Hepatocyte (in vitro differentiated cells): ENCODE data around the gene PDE4B. TPM values are rescaled to one million over a fixed set of nuclear protein-coding genes. Genes with fewer than 3 reads are reported as not detected.
A peak's percentile ranks its signal among the peaks of the same experiment; 100 is the strongest.

ENCODE experiments used
- DNase-seq: peaks from one replicate; pipeline ENCODE4 v3.0.0-alpha.2; 2016; ENCODE audit warnings: low spot score
- H2AFZ ChIP-seq: fragments of 200-600 bp; sonication (generic); 2 replicates; pipeline ENCODE4 v1.6.0; 2016; ENCODE audit warnings: antibody characterized with exemption, mild to moderate bottlenecking
- H3K27ac ChIP-seq: fragments of 200-600 bp; sonication (generic); 2 replicates; pipeline ENCODE4 v1.5.1; 2016; ENCODE audit warnings: mild to moderate bottlenecking
- H3K27me3 ChIP-seq: fragments of 200-600 bp; sonication (generic); 2 replicates; pipeline ENCODE4 v1.6.1; 2016
- H3K36me3 ChIP-seq: fragments of 200-600 bp; sonication (generic); replicated peaks from 2 replicates; pipeline ENCODE4 v1.5.1; 2016; ENCODE audit warnings: low read depth; ENCODE audit not compliant: insufficient read depth
- H3K4me1 ChIP-seq: fragments of 200-600 bp; sonication (generic); 2 replicates; pipeline ENCODE4 v1.5.1; 2016; ENCODE audit warnings: mild to moderate bottlenecking, moderate library complexity; ENCODE audit not compliant: insufficient read depth
- H3K4me2 ChIP-seq: fragments of 200-600 bp; sonication (generic); 2 replicates; pipeline ENCODE4 v1.6.0; 2016
- H3K4me3 ChIP-seq: fragments of 200-600 bp; sonication (generic); 2 replicates; pipeline ENCODE4 v1.5.1; 2016; ENCODE audit warnings: mild to moderate bottlenecking
- H3K79me2 ChIP-seq: fragments of 200-600 bp; sonication (generic); 2 replicates; pipeline ENCODE4 v1.6.0; 2017; ENCODE audit warnings: mild to moderate bottlenecking
- H3K9me2 ChIP-seq: fragments of 200-600 bp; sonication (generic); replicated peaks from 2 replicates; pipeline ENCODE4 v1.6.0; 2017; ENCODE audit warnings: mild to moderate bottlenecking; ENCODE audit not compliant: insufficient read depth
- H3K9me3 ChIP-seq: fragments of 200-600 bp; sonication (generic); 2 replicates; pipeline ENCODE4 v1.5.1; 2016; ENCODE audit warnings: low read depth, mild to moderate bottlenecking
- H4K20me1 ChIP-seq: fragments of 200-600 bp; sonication (generic); 2 replicates; pipeline ENCODE4 v1.6.0; 2016; ENCODE audit warnings: mild to moderate bottlenecking; ENCODE audit not compliant: insufficient read depth, poor library complexity, severe bottlenecking
- EZH2 ChIP-seq: fragments of 200-600 bp; sonication (generic); IDR thresholded peaks from 2 replicates; pipeline ENCODE4 v1.6.1; 2016; ENCODE audit warnings: antibody characterized with exemption, mild to moderate bottlenecking, borderline replicate concordance
- EZH2phosphoT487 ChIP-seq: fragments of 200-600 bp; sonication (generic); IDR thresholded peaks from one replicate; pipeline ENCODE4 v1.6.1; 2018; ENCODE audit warnings: antibody characterized with exemption, mild to moderate bottlenecking, low read depth, moderate library complexity; ENCODE audit not compliant: unreplicated experiment, severe bottlenecking
- WGBS: methylation state at CpG from one replicate; pipeline ENCODE4 v1.1.6; 2016; ENCODE audit warnings: low lambda C conversion rate; ENCODE audit errors: missing lambda C conversion rate; 5-methylcytosine and 5-hydroxymethylcytosine counted together
- polyA plus RNA-seq: library from polyadenylated mRNA; unstranded; fragments of >200 nt; fragmentation: Nextera tagmentation; extraction: Ambion mirVana; gene quantifications from 2 replicates; pipeline ENCODE4 v1.2.1, GENCODE V29; 2016
- total RNA-seq: library from RNA; depleted of rRNA; stranded (reverse); fragments of >200 nt; gene quantifications from 2 replicates; pipeline ENCODE4 v1.2.3, GENCODE V29; 2014
- TF ChIP-seq, protein P1 (sequence below): fragments of 200-600 bp; sonication (generic); IDR thresholded peaks from 2 replicates; pipeline ENCODE4 v1.5.1; 2016; ENCODE audit warnings: antibody characterized with exemption, mild to moderate bottlenecking; ENCODE audit not compliant: poor library complexity

PDE4B gene
- total and polyA plus RNA-seq, 2 experiments from 2014 or later = 1.8 to 3.4 TPM

DNA sequence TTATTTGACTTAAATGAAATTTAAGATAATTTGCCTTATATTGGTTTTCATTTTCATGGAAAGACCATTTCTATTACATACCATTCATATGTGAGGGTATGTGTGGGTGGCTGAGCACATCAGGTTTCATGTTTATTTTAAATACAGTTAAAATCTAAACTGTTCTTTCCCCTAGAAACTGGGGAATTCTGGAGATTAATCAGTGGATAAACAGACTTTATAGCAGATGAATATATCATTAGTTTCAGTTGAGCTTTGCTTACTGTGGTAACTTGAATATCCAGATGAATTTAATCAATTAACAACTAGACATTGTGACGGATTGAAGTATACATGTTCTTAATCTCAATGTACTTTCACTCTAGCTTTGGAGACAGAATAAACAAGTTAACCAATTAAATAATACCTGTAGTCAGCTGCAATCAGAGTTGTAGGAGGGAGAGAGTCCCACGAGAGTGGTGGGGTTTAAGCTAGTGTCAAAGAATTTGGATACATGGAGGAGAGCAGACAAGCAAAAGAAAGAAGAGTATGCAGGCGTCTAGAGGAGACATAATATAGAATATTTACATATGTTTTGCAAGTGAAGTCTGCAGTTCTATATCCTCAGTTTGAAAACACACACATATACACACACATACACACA, 97.6 kb downstream of the PDE4B start:
- Histone ChIP-seq H3K27ac (no peak overlapping the region), H4K20me1 (no peaks in the 10 kb centered on the region), H3K4me2 (no peak overlapping the region), H3K9me3 (peaks cover 6% of the 10 kb centered on the region), H3K9me2 (no peaks in the 10 kb centered on the region), H3K36me3 (no peaks in the 10 kb centered on the region), H2AFZ (no peak overlapping the region), H3K79me2 (no peaks in the 10 kb centered on the region), H3K4me3 (no peak overlapping the region), H3K27me3 (no peaks in the 10 kb centered on the region), H3K4me1 (no peaks in the 10 kb centered on the region)
- WGBS = 28% methylated on average over 3 of the region's 3 CpGs
- no peak for TF ChIP-seq EZH2phosphoT487
- no peak for TF ChIP-seq EZH2
- no peak for DNase-seq

DNA sequence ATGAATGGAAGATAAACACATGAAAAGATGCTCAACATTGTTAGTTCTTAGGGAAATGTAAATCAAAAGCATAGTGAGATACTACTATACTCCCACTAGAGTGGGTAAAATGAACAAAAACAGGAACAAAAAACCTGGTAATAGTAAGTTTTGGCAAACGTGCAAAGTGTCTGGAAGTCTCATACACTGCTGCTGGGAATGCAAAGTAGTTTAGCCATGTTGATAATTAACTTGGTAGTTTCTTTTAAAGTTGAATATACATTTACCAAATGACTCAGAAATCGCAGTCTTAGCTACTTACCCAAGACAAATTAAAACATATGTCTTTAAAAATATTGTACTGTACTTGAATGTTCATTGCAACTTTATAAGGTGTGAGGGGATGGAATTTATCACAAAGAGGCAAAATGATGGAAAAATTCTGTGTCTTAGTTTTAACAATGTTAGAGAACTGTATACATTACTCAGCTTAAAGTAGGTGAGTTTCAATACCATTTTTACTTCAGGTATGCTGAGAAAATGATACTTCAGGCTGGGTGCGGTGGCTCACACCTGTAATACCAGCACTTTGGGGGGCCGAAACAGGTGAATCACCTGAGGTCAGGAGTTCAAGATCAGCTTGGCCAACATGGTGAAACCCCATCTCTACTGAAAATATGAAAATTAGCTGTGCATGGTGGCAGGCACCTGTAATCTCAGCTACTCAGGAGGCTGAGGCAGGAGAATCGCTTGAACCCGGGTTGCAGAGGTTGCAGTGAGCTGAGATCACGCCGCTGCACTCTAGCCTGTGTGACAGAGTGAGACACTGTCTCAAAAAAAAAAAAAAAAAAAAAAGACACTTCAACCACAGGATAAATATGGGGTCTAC, 102.3 kb downstream of the PDE4B start:
- H3K9me2 ChIP-seq = no peaks in the 10 kb centered on the region
- H3K9me3 ChIP-seq = no peaks in the 10 kb centered on the region
- no peak overlapping the region for H2AFZ ChIP-seq
- DNase-seq = no peak
- no peaks in the 10 kb centered on the region for H3K27me3 ChIP-seq
- TF ChIP-seq EZH2phosphoT487 = no peak
- H3K36me3 ChIP-seq = no peaks in the 10 kb centered on the region
- peak overlapping the region; percentile 56 for H3K4me2 ChIP-seq
- no peak overlapping the region for H3K4me3 ChIP-seq
- 78% methylated on average over 8 of the region's 8 CpGs for WGBS
- peak overlapping the region; percentile 33 for H3K27ac ChIP-seq
- no peaks in the 10 kb centered on the region for H3K79me2 ChIP-seq
- no peaks in the 10 kb centered on the region for H4K20me1 ChIP-seq
- H3K4me1 ChIP-seq = no peaks in the 10 kb centered on the region

DNA sequence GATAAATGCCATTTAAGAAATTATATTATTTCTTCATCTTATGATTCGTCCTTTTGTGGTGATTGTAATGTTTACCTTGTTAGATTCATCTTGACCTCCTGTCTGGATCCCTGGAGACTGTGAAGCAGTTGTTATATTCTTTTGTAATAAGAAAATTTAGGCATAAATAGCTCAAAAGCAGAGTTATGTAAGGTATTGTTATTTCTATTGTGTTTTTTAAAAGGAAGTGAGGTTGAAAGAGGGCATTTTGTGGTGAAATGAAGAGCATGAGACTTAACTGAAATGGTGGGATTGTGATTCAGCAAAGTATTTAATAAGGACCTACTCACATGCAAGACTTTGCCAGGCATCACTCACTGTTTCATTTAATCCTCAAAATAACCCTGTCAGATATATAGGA, 104.0 kb downstream of the PDE4B start:
- Histone ChIP-seq H3K4me2 (no peak overlapping the region), H3K9me2 (no peaks in the 10 kb centered on the region)

DNA sequence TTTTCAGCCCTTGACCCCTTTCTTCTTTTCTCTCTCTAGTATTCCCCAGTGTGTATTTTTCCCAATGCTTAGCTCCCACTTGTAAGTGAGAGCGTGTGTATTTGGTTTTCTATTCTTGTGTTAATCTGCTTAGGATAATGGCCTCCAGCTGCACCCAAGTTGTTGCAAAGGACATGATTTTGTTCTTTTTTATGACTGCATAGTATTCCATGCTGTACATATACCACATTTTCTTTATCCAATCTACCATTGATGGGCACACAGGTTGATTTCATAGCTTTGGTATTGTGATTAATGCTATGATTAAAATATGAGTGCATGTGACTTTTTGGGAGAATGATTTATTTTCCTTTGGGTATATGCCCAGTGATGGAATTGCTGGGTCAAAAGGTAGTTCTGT, 104.8 kb downstream of the PDE4B start:
- no peak for DNase-seq
- TF ChIP-seq EZH2phosphoT487 (no peak), EZH2 (no peak)
- TF ChIP-seq, protein P1, sequence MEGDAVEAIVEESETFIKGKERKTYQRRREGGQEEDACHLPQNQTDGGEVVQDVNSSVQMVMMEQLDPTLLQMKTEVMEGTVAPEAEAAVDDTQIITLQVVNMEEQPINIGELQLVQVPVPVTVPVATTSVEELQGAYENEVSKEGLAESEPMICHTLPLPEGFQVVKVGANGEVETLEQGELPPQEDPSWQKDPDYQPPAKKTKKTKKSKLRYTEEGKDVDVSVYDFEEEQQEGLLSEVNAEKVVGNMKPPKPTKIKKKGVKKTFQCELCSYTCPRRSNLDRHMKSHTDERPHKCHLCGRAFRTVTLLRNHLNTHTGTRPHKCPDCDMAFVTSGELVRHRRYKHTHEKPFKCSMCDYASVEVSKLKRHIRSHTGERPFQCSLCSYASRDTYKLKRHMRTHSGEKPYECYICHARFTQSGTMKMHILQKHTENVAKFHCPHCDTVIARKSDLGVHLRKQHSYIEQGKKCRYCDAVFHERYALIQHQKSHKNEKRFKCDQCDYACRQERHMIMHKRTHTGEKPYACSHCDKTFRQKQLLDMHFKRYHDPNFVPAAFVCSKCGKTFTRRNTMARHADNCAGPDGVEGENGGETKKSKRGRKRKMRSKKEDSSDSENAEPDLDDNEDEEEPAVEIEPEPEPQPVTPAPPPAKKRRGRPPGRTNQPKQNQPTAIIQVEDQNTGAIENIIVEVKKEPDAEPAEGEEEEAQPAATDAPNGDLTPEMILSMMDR = no peak
- WGBS = 88% methylated on average over 1 of the region's 1 CpG
- no peaks in the 10 kb centered on the region for H4K20me1 ChIP-seq
- no peak overlapping the region for H3K4me3 ChIP-seq
- no peak overlapping the region for H3K27ac ChIP-seq
- no peaks in the 10 kb centered on the region for H3K9me2 ChIP-seq
- no peaks in the 10 kb centered on the region for H3K36me3 ChIP-seq
- no peak overlapping the region for H3K4me2 ChIP-seq
- H3K79me2 ChIP-seq = no peaks in the 10 kb centered on the region
- no peak overlapping the region for H2AFZ ChIP-seq
- no peaks in the 10 kb centered on the region for H3K4me1 ChIP-seq
- no peaks in the 10 kb centered on the region for H3K27me3 ChIP-seq
- no peaks in the 10 kb centered on the region for H3K9me3 ChIP-seq

More for the DNA sequence above, 104.0 kb downstream of the PDE4B start:
- Histone ChIP-seq H3K36me3 (no peaks in the 10 kb centered on the region), H3K9me3 (no peaks in the 10 kb centered on the region), H3K4me3 (no peak overlapping the region), H3K4me1 (no peaks in the 10 kb centered on the region), H2AFZ (no peak overlapping the region), H4K20me1 (no peaks in the 10 kb centered on the region), H3K27ac (no peak overlapping the region), H3K27me3 (no peaks in the 10 kb centered on the region), H3K79me2 (no peaks in the 10 kb centered on the region)
- no peak for TF ChIP-seq EZH2
- TF ChIP-seq EZH2phosphoT487 = no peak
- TF ChIP-seq, protein P1 = no peak
- WGBS = 64% methylated on average over 1 of the region's 1 CpG
- no peak for DNase-seq
